Measurements from ENCODE around the gene C2orf80. TPM values are rescaled to one million over a fixed set of nuclear protein-coding genes. Genes with fewer than 3 reads are reported as not detected.

Gene C2orf80
- total and polyA plus RNA-seq, 2 donors (not counting 3 experiments of a cell fraction or from before 2014, with no cell fraction given), result not detected

- POLR2A ChIA-PET, result no interaction called here
These were observed 5.7 kb downstream of the C2orf80 start for GRCh38 chr2:208183972-208184705.

More at GRCh38 chr2:208183972-208184705, 5.7 kb downstream of the C2orf80 start:
- dilution Hi-C loops (cut with MboI; ENCODE audit: extremely low pct_ligation_motif_present, low sequenced_read_pairs), result no loop called here
- no peak overlapping the region for H3K4me3 ChIP-seq (replicated peaks in 1 of 3; ENCODE audit: insufficient read depth in 1 of 3, low read depth in 1 of 3, low read length in 3 of 3)
- no peak overlapping the region for H3K27ac ChIP-seq (ENCODE audit: insufficient read depth, low read depth, low read length)
- no peak overlapping the region for H3K4me2 ChIP-seq (ENCODE audit: insufficient read depth, low read length)
- BruUV-seq (replicated peaks), result no TSS peak
- no peak for TF ChIP-seq JUN (IDR thresholded peaks at IDR 0.05; ENCODE audit: borderline replicate concordance, insufficient read depth, insufficient read length, low read depth)
- TF ChIP-seq MAX (IDR thresholded peaks at IDR 0.05; ENCODE audit: insufficient read depth, insufficient read length), result no peak
- TF ChIP-seq EZH2 (IDR thresholded peaks at IDR 0.05; ENCODE audit: borderline replicate concordance, low read depth, low read length, severe bottlenecking), result no peak
- no peak for TF ChIP-seq CTCF (IDR thresholded peaks at IDR 0.05; ENCODE audit: extremely low read depth in 1 of 2, insufficient read depth in 1 of 2, low read depth in 1 of 2, low read length in 2 of 2)
- TF ChIP-seq FOS (IDR thresholded peaks at IDR 0.05; ENCODE audit: borderline replicate concordance, insufficient read depth, low read length), result no peak
- TF ChIP-seq POLR2A (IDR thresholded peaks at IDR 0.05; ENCODE audit: low read depth, low read length), result no peak
- no peak for TF ChIP-seq MYC (IDR thresholded peaks at IDR 0.05; ENCODE audit: low read depth, low read length)
- TF ChIP-seq GATA2 (IDR thresholded peaks at IDR 0.05; ENCODE audit: insufficient read depth, insufficient read length, low read depth, low read length), result no peak
- TF ChIP-seq POLR2AphosphoS5 (IDR thresholded peaks at IDR 0.05; ENCODE audit: insufficient read depth, low read depth, low read length), result no peak
- no peak for DNase-seq (ENCODE audit: low read depth, low spot score)
- no peaks in the 10 kb centered on the region for H3K36me3 ChIP-seq (ENCODE audit: control insufficient read depth in 2 of 2, extremely low read depth in 1 of 2, insufficient read depth in 2 of 2, low read length in 2 of 2)
- no peaks in the 10 kb centered on the region for H3K9me3 ChIP-seq (replicated peaks; ENCODE audit: control insufficient read depth, insufficient read depth, low read length)
- H3K79me2 ChIP-seq (ENCODE audit: control insufficient read depth, insufficient read depth, low read length), result no peaks in the 10 kb centered on the region
- intact Hi-C loops (cut with micrococcal nuclease), result no loop called here
- no peaks in the 10 kb centered on the region for H3K4me1 ChIP-seq (ENCODE audit: control insufficient read depth, extremely low read depth, insufficient read depth, low read length)
- H3K27me3 ChIP-seq (ENCODE audit: control insufficient read depth in 2 of 2, insufficient read depth in 2 of 2, low read length in 2 of 2), result peaks cover 20 to 22% of the 10 kb centered on the region in 2 experiments
- CTCF ChIA-PET, result interaction anchor here (3.7 kb wide), 1 partner anchor 9 kb away, joined by 22 read pairs; no protein-coding TSS in a partner anchor
- no peaks in the 10 kb centered on the region for H4K20me1 ChIP-seq (replicated peaks; ENCODE audit: control insufficient read depth, extremely low read depth, insufficient read depth, low read length)
- no peak overlapping the region for H3K9ac ChIP-seq (replicated peaks; ENCODE audit: extremely low read depth, insufficient read depth, low read length)
- FAIRE-seq, result no peak
- no peak overlapping the region for H2AFZ ChIP-seq (ENCODE audit: low read depth, low read length)
- H3K9me1 ChIP-seq (replicated peaks; ENCODE audit: control insufficient read depth, extremely low read depth, insufficient read depth, low read length), result no peaks in the 10 kb centered on the region
